ENCODE data around the gene FBXL7. TPM values are rescaled to one million over a fixed set of nuclear protein-coding genes. Genes with fewer than 3 reads are reported as not detected.

Gene FBXL7
- total and polyA plus RNA-seq, 2 donors (not counting 1 experiment from before 2014, with no cell fraction given), result not detected

GRCh38 chr5:15560421-15560820, 60.4 kb downstream of the FBXL7 start:
- DNase-seq (no peak), ATAC-seq (ENCODE audit: low read depth) (no peak)
- H3K27me3 Mint-ChIP-seq, result no peaks in the 10 kb centered on the region
- no peaks in the 10 kb centered on the region for H3K9me3 Mint-ChIP-seq (ENCODE audit: insufficient read depth)
- intact Hi-C loops (cut with micrococcal nuclease), result no loop called here
- H3K27ac Mint-ChIP-seq, result no peak overlapping the region
- POLR2A ChIA-PET, result no interaction called here
- Histone ChIP-seq H3K27me3 (replicated peaks in 1 of 4; ENCODE audit: control extremely low read depth in 1 of 4, control insufficient read depth in 3 of 4, insufficient read depth in 4 of 4, low read length in 3 of 4) (no peaks in the 10 kb centered on the region), H3K9me3 (ENCODE audit: control extremely low read depth in 1 of 3, control insufficient read depth in 2 of 3, insufficient read depth in 1 of 3, low read length in 2 of 3) (no peaks in the 10 kb centered on the region), H3K79me2 (ENCODE audit: control insufficient read depth, insufficient read depth, low read length) (no peaks in the 10 kb centered on the region), H3K4me2 (replicated peaks; ENCODE audit: low read depth, low read length, poor library complexity, severe bottlenecking) (no peak overlapping the region), H3K4me1 (ENCODE audit: control insufficient read depth in 2 of 2, insufficient read depth in 2 of 2, low read length in 2 of 2) (no peaks in the 10 kb centered on the region), H3K27ac (ENCODE audit: low read length in 2 of 2) (no peak overlapping the region), H3K36me3 (replicated peaks in 1 of 2; ENCODE audit: control extremely low read depth in 1 of 2, control insufficient read depth in 1 of 2, extremely low read depth in 1 of 2, insufficient read depth in 2 of 2, low read length in 1 of 2) (no peaks in the 10 kb centered on the region), H2AFZ (ENCODE audit: insufficient read depth, low read depth, low read length, poor library complexity, severe bottlenecking) (no peak overlapping the region), H4K20me1 (ENCODE audit: control insufficient read depth, insufficient read depth, low read length, poor library complexity, severe bottlenecking) (no peaks in the 10 kb centered on the region), H3K9ac (ENCODE audit: low read length) (no peak overlapping the region), H3K4me3 (ENCODE audit: control extremely low read depth in 1 of 5, extremely low read depth in 1 of 5, insufficient read depth in 1 of 5, low read depth in 2 of 5, low read length in 4 of 5) (no peak overlapping the region)
- CTCF ChIA-PET, result no interaction called here
- H3K4me1 Mint-ChIP-seq, result no peaks in the 10 kb centered on the region
- no peak for TF ChIP-seq EZH2 (IDR thresholded peaks at IDR 0.05; ENCODE audit: borderline replicate concordance, insufficient read depth, low read depth, low read length, poor library complexity, severe bottlenecking)
- no peak for TF ChIP-seq CTCF (IDR thresholded peaks at IDR 0.05)
- no peak overlapping the region for H3K4me3 Mint-ChIP-seq
- WGBS (ENCODE audit: insufficient coverage), result no CpG with 5 or more reads among the region's 3 CpGs

GRCh38 chr5:15564523-15564922, 64.5 kb downstream of the FBXL7 start:
- Histone ChIP-seq H3K9me3 (ENCODE audit: control extremely low read depth in 1 of 3, control insufficient read depth in 2 of 3, insufficient read depth in 1 of 3, low read length in 2 of 3) (no peaks in the 10 kb centered on the region), H3K4me1 (ENCODE audit: control insufficient read depth in 2 of 2, insufficient read depth in 2 of 2, low read length in 2 of 2) (no peaks in the 10 kb centered on the region), H3K36me3 (replicated peaks in 1 of 2; ENCODE audit: control extremely low read depth in 1 of 2, control insufficient read depth in 1 of 2, extremely low read depth in 1 of 2, insufficient read depth in 2 of 2, low read length in 1 of 2) (no peaks in the 10 kb centered on the region), H3K79me2 (ENCODE audit: control insufficient read depth, insufficient read depth, low read length) (no peaks in the 10 kb centered on the region), H4K20me1 (ENCODE audit: control insufficient read depth, insufficient read depth, low read length, poor library complexity, severe bottlenecking) (no peaks in the 10 kb centered on the region), H3K4me2 (replicated peaks; ENCODE audit: low read depth, low read length, poor library complexity, severe bottlenecking) (no peak overlapping the region), H3K27me3 (replicated peaks in 1 of 4; ENCODE audit: control extremely low read depth in 1 of 4, control insufficient read depth in 3 of 4, insufficient read depth in 4 of 4, low read length in 3 of 4) (no peaks in the 10 kb centered on the region), H3K27ac (ENCODE audit: low read length in 2 of 2) (no peak overlapping the region), H2AFZ (ENCODE audit: insufficient read depth, low read depth, low read length, poor library complexity, severe bottlenecking) (no peak overlapping the region), H3K9ac (ENCODE audit: low read length) (no peak overlapping the region), H3K4me3 (ENCODE audit: control extremely low read depth in 1 of 5, extremely low read depth in 1 of 5, insufficient read depth in 1 of 5, low read depth in 2 of 5, low read length in 4 of 5) (no peak overlapping the region)
- ATAC-seq (ENCODE audit: low read depth) (no peak), DNase-seq (no peak)
- no CpG with 5 or more reads among the region's 4 CpGs for WGBS (ENCODE audit: insufficient coverage)
- intact Hi-C loops (cut with micrococcal nuclease), result no loop called here
- H3K27me3 Mint-ChIP-seq, result no peaks in the 10 kb centered on the region
- ChIA-PET POLR2A (no interaction called here), CTCF (no interaction called here)
- H3K27ac Mint-ChIP-seq, result no peak overlapping the region
- no peaks in the 10 kb centered on the region for H3K4me1 Mint-ChIP-seq
- no peaks in the 10 kb centered on the region for H3K9me3 Mint-ChIP-seq (ENCODE audit: insufficient read depth)
- TF ChIP-seq EZH2 (IDR thresholded peaks at IDR 0.05; ENCODE audit: borderline replicate concordance, insufficient read depth, low read depth, low read length, poor library complexity, severe bottlenecking) (no peak), CTCF (IDR thresholded peaks at IDR 0.05) (no peak)
- H3K4me3 Mint-ChIP-seq, result no peak overlapping the region

All from B cell (primary cell).